Dedifferentiated amniotic fluid mesenchymal stem cell (primary cell): ENCODE results near the gene RFC4.
"Not testable (repeated sequence)": the region's sequence is repeated elsewhere in the genome, so short reads cannot be mapped to it uniquely, and the experiment has no call there.

ENCODE experiments used
- DNase-seq: peaks from one replicate; pipeline ENCODE4 v3.0.0-alpha.2; 2016; ENCODE audit errors: extremely low spot score

RFC4 gene

GRCh38 chr3:186824430-186825139, 18.3 kb upstream of the RFC4 start:
- no peak for DNase-seq

GRCh38 chr3:186823386-186823785, 17.1 kb upstream of the RFC4 start:
- DNase-seq: no peak

GRCh38 chr3:186822388-186822759, 16.1 kb upstream of the RFC4 start:
- not testable (repeated sequence) for DNase-seq

GRCh38 chr3:186821429-186822387, 15.4 kb upstream of the RFC4 start:
- DNase-seq: peak; percentile 77

- DNase-seq: no peak
These were observed 12.7 kb upstream of the RFC4 start for GRCh38 chr3:186818956-186819355.

GRCh38 chr3:186818516-186818915, 12.2 kb upstream of the RFC4 start:
- no peak for DNase-seq

- DNase-seq: no peak
These were observed 9.2 kb upstream of the RFC4 start for GRCh38 chr3:186815435-186815834.

- DNase-seq: no peak
These were observed 7.8 kb upstream of the RFC4 start for GRCh38 chr3:186814100-186814499.

- not testable (repeated sequence) for DNase-seq
These were observed 5.0 kb upstream of the RFC4 start for GRCh38 chr3:186811313-186811712.

GRCh38 chr3:186810336-186810996, 4.2 kb upstream of the RFC4 start:
- no peak for DNase-seq

- DNase-seq: no peak
These were observed 949 bp upstream of the RFC4 start for GRCh38 chr3:186807231-186807630.

GRCh38 chr3:186803447-186803846, 2.8 kb downstream of the RFC4 start:
- DNase-seq: not testable (repeated sequence)

- DNase-seq: no peak
These were observed 3.6 kb downstream of the RFC4 start for GRCh38 chr3:186802701-186803100.

- DNase-seq: no peak
These were observed 6.0 kb downstream of the RFC4 start for GRCh38 chr3:186800285-186800684.

- DNase-seq: no peak
These were observed 7.9 kb downstream of the RFC4 start for GRCh38 chr3:186798239-186798874.

- no peak for DNase-seq
These were observed 15.9 kb downstream of the RFC4 start for GRCh38 chr3:186790261-186790981.

- DNase-seq: no peak
These were observed 16.6 kb downstream of the RFC4 start for GRCh38 chr3:186789554-186790260.

GRCh38 chr3:186788482-186789370, 17.6 kb downstream of the RFC4 start:
- no peak for DNase-seq

GRCh38 chr3:186787642-186788481, 18.4 kb downstream of the RFC4 start:
- no peak for DNase-seq
